Activated T-helper 9 cell treated with anti-CD3 and anti-CD28 coated beads, Interleukin-2, amount 50 U/mL, for 16 hours (primary cell): Measurements from ENCODE around the gene DUSP1.

Experiments
- DNase-seq: peaks from one replicate; pipeline ENCODE4 v3.0.0-alpha.2; 2020; ENCODE audit warnings: low read depth

The DUSP1 gene

DNA sequence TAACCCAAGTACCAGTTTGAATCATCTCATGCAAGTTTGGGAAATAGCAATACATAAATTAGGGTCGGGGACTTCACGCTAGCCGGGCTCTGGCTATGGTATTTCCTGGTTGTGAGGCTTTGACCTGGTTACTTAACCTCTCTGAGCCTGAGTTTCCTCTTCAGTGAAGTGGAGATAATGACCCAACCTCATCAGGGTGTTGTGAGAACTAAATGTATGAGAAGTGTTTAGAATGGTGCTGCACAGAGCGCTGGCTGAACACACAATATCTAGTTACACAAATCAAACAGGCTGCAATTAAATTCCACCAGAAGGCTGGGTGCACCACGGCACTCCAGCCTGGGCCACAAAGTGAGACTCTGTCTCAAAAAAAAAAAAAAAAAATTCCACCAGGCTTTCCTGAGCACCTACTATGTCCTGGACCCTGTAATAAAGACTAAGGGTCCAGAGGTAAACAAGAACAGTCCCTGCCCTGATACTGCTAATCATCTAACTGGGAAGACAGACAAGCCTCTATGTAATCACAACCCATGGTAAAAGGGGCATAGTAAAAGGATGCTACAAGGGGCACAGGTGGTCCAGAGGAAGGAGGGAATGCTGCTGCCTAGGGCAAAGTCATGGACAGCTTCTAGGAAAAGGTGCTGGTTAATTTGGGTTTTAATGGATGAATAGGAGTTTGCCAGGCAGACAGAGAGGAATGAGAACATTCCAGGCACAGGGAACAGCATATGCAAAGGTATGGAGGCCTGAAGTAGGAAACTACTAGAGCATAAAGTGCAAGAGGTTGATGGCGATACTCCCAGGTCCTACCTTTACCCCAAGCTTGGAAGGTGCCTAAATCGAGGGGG is 27.7 kb downstream of the DUSP1 start:
- no peak for DNase-seq

- DNase-seq, result no peak
Measured at GRCh38 chr5:172741206-172741582, 29.8 kb downstream of the DUSP1 start.

DNA sequence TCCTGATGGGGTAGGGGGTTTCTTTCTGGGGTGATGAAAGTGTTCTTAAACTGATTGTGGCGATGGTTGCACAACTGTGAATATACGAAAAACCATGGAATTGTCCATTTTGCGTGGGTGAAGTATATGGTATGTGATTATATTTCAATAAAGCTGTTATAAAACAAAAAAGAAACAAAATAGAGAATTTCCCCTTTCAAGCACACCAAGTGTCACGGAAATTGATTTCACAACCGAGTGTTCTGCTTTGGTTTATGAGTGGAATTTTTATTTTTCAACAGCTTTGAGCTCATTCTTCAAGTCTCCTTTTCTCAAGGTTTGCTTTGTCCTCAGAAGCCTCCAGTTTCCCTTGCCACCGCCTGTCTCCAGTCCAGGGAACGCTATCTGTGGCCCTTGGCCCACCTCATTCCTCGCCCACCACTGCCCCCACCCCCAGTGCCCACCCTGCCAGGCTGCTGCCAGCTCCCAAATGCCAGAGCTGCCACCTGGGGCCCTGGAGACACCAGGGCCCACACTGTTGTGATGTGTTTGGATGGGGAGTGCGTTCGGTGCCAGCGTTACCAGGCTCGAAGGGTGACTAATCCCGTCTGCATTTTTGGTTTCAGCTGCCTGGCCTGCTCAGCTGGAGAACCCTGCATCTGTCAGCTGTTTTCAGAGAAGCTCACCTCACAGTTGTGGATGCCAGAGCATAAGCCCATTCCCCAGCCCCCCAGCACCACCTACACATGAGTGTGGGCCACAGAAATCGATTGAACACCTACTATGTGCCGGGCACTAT is 30.4 kb downstream of the DUSP1 start:
- DNase-seq, result no peak

DNA sequence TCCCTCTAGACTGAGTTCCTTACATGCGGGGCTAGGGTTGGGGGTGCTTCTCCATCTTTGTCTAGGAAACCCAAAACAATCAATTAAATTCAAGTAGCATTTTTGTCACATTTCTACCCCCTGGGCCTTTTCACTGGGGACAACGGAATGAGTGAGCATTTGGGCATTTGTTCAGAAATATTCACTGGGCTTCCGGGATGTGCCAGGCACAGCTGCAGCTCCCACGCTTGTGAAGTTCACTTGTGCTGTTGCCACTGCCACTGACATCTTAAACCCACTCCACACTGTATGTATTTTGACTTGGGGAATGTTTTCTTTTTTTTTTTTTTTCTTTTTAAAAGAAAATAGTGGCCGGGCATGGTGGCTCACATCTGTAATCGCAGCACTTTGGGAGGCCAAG is 31.6 kb downstream of the DUSP1 start:
- no peak for DNase-seq

DNA sequence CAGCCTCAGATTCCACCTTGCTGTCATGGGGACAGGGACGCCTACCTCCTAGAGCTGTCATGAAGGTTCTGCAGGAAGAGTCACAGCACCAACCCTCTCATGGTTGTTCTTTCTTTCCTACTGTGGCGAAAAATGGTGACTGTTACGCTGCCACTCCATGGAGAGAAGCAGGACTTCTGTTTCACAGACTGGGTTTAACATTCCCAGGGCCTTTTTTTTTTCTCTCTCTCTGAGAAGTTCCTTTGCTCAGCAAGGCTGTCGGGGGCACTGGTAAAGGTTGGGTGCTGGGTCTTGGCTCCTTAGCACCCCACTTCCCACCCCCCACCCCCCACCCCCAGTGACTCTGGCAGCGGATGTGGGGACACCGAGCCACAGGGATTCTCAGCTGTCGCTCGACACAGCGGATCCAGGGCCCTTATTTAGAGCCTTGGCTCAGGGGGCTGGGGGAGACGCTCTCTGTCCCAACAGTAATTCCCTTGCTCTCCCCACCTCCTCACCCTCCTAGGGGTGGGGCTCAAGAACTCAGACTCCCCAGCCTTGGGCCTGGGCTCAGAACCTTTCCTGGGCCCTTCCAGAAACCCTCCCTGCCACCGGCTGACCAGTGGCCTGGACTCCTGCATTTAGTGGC is 34.4 kb downstream of the DUSP1 start:
- DNase-seq, result no peak

- DNase-seq, result no peak
Measured at GRCh38 chr5:172735141-172735831, 35.7 kb downstream of the DUSP1 start.

- no peak for DNase-seq
Measured at GRCh38 chr5:172733974-172734346, 37.0 kb downstream of the DUSP1 start.

DNA sequence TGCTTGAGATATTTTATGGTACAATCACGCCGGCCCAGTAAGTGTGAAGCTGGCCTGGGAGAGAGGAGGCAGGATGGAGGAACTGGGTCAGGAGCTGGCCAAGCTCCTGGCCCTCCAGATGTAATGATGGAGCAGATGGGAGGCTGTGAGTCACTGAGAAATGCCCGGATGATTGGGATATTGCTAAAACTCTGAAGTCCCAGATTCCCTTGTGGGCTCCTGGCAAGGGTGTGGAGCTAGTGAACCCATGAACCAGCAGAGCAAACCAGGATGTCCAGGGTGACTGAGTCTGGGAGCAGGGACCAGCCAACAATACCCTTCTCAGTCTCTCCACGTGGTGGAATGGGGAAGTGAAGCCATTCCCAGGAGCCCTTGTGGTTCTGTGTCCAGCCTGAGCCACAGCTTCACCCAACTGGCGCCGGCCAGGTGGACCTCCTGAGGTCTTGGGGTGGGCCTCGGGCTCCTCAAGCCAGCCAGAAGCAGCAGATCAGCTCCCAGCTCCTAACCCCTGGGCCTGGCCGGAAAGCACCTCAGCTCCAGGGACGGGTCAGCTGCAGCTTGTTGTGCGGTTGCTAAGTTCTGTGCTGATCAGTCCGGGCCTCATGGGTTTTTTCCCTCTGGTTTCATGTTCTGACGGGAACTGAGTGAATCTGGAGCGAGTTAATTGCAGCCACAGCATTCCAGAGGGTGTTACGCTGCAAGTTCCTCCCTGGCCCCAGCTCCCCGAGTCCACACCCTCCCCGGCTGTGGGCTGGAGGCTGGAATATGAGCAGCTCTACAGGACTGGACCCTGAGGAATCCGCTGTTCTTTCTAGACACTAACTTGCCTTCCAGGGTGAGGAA is 37.6 kb downstream of the DUSP1 start:
- DNase-seq, result no peak

DNA sequence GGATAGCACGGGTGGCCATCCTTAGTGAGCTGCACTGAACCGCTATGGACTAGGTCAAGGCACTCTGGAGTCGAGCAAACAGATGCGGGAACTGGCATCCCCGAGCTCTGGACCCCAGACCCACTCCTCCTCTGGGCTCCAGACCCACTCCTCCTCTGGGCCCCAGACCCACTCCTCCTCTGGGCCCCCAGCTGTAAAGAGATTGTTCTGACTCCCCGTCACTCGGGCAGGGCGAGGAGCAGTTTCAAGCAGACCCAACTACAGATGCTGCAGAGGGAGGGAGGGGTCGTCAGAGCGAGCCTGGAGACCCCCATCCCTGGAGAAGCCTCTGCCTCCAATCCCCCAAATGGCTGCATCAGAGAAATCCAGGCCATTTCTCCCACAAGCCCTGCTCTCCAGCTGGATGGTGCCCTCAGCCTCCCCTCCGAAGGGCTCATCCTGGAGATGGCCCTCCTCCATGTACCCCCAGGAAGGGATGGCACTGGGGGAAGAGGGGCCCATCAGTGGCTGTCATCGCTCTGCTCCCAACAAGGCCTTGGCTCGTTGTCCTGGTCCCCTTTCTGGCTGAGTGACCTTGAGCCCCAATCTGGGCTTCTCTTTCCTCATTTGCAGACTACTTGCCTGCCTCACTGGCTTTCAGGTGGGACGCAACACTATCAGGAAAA is 38.7 kb downstream of the DUSP1 start:
- no peak for DNase-seq

- no peak for DNase-seq
Measured at GRCh38 chr5:172731680-172732074, 39.3 kb downstream of the DUSP1 start.

DNA sequence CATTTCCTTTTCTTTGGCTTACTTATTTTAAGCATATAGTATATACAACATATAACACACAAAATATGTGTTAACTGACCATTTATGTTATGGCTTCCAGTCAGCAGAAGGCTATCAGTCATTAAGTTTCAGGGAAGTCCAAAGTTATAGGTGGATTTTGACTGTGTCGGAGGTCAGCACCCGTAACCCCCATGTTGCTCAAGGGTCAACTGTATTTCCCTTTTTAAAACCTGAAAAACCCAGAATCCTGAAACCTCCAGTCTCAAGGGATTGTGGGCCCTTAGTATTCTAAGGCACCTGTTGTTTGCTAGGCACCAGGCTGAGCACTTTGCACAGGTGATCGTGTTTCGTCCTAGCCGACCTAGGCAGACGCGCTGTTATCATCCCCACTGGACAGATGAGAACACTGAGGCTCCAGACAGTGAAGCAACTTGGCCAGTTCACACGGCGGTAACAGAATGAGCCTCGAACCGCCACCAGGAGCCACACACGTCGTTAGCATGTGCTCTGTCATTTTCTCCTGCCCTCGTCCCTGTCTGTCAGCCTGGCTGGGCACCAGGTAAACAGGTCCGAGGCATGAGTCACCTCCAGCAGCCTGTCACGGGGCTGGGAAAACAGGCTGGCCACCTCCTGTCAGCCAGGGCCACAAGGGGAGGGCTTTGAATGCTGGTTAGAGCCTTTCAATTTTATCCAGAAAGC is 39.9 kb downstream of the DUSP1 start:
- no peak for DNase-seq

- DNase-seq, result no peak
Measured at GRCh38 chr5:172730222-172730621, 40.8 kb downstream of the DUSP1 start.

DNA sequence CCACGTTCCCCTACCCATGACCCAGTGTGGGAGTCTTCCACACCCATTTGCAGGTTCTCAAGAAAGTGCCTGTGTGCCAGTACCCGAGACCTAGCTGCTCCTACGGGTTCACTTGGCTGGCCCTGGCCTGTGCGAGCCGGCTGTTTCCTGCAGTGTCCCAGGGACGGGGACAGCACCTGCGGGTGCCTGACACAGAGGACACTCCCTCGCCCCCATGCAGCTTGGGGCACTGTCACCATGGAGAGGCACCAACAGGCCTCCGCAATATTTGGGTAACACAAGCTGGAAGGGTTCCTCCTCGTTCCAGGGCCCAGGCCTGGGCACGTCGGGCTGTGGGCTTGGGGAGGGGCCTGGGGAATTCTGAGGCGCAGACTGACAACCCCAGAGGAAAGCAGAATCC is 41.4 kb downstream of the DUSP1 start:
- DNase-seq, result no peak

DNA sequence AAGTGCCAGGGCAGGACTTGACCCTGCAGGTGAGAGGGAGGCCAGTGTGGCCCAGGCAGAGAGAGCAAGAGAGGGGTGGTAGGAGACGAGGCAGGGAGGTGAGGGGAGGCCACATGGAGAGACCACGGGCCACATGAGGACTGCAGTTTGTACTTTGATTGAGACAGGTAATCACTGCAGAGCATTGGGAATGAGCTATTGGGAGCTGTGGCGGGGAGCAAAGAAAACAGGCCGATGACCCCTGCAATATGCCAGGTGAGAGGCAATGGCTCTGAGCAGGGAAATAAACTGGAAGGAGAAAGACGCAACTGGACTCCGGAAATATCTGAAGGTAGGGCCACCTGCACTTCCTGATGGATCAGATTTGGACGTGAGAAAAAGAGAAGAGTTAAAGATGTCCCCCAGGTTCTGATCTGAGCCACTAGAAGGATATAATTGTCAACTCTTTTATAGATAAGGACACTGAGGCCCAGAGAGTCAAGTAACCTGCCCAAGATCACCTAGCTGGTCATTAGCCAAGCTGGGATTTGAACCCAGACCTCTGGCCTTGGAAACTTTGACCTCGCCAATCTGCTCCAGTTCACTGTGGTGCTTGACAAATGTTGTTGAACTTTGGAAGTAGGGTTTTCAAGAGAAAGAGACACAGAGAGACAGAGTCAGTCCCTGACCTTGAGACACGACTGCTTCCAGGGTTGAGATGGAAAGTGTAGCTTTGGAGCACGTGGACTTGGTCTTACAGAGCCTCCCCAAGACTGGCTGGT is 42.3 kb downstream of the DUSP1 start:
- no peak for DNase-seq

GRCh38 chr5:172727551-172727950 is 43.4 kb downstream of the DUSP1 start:
- DNase-seq, result no peak

DNA sequence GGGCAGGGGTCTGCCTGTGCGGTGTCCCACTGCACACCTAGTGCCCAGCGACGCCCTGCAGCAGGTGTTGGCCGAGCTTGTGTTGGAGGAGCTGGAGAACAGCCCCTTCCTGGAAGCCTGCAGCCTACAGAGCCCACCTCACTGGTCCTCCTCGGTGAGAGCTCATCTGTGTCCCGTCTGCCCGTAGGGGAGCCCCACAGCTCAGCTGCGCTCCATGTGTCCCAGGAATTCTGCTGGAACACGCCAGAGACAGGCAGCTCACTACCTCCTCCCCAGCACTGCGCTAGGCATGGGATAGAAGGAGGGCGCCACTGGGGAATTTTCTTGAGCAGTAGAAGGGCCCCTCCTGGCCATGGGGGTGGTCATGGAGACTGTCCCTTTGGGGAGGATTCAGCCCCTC is 44.0 kb downstream of the DUSP1 start:
- no peak for DNase-seq

GRCh38 chr5:172725785-172726184 is 45.2 kb downstream of the DUSP1 start:
- DNase-seq, result no peak

DNA sequence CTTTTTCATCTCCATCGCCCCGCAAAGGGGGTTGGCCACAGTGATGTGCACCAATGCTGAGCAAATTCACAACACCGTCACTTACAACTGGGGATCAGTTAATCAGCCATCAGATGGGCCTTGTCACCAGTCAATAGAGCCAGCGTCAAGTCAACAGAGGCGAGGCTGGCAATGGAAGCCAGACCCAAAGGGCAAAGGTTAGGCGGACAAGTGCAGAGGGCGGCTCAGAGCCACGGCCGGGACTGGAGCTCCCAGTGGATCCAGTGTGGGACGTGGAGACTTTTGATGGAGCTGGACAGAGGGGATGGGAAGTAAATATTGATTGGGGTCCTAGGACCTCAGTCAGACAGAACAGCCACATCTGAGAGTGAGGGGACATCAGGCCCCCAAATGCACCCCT is 45.7 kb downstream of the DUSP1 start:
- DNase-seq, result no peak
